Measurements from ENCODE around the gene TMEM178B.
"Not testable (repeated sequence)": the region's sequence is repeated elsewhere in the genome, so short reads cannot be mapped to it uniquely, and the experiment has no call there.

TMEM178B gene

GRCh38 chr7:141185369-141185967, 111.6 kb downstream of the TMEM178B start:
- no peak for DNase-seq

- DNase-seq, result no peak
Observed at GRCh38 chr7:141189231-141189630, 115.4 kb downstream of the TMEM178B start.

GRCh38 chr7:141190495-141190894, 116.6 kb downstream of the TMEM178B start:
- no peak for DNase-seq

- DNase-seq, result no peak
Observed at GRCh38 chr7:141191277-141191676, 117.4 kb downstream of the TMEM178B start.

- DNase-seq, result no peak
Observed at GRCh38 chr7:141193066-141193465, 119.2 kb downstream of the TMEM178B start.

DNA sequence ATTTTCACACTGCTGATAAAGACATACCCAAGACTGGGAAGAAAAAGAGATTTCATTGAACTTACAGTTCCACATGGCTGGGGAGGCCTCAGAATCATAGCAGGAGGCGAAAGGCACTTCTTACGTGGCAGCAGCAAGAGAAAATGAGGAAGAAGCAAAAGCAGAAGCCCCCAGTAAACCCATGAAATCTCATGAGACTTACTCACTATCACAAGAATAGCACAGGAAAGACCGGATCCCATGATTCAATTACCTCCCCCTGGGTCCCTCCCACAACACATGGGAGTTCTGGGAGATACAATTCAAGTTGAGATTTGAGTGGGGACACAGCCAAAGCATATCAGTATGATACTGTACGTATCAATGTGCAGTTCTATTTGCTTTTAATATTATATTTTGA, 121.9 kb downstream of the TMEM178B start:
- DNase-seq, result not testable (repeated sequence)

- no peak for DNase-seq
Observed at GRCh38 chr7:141198194-141198958, 124.5 kb downstream of the TMEM178B start.

GRCh38 chr7:141200191-141201108, 126.6 kb downstream of the TMEM178B start:
- no peak for DNase-seq

DNA sequence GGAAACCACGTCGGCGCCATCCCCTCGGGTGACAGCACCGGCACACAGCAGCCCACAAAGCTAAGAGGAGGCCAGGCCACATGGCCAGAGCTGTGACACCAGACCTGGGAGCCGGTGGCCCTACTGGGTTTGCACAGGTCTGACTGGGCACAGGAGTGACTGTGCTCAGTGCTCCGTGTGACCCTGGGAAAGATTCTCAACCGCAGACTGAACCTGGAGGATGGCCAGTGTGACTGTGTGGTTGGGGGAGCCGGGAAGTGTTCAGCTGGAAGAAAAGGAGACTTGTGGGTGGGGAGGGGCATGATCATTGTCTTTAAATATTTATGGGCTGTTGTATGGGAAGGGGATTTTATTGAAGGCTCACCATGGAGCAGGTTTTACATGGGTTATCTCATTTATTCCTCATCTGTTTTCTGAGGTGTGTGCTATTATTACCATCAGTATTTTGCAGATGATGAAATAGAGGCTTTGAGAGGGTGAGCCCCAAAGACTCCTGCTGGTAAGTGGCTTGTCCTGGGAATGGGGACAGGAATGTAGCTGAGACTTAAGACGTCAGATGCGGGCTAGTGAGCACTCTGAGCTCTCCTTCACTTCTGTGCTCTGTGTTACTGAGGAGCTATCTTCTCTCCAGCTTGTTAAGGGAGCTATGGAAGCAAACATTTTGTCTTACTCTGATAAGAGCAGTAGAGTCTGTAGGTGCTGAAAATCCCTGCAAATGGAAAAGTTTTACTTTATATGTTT, 127.5 kb downstream of the TMEM178B start:
- no peak for DNase-seq

- DNase-seq, result no peak
Observed at GRCh38 chr7:141202535-141202934, 128.7 kb downstream of the TMEM178B start.

DNA sequence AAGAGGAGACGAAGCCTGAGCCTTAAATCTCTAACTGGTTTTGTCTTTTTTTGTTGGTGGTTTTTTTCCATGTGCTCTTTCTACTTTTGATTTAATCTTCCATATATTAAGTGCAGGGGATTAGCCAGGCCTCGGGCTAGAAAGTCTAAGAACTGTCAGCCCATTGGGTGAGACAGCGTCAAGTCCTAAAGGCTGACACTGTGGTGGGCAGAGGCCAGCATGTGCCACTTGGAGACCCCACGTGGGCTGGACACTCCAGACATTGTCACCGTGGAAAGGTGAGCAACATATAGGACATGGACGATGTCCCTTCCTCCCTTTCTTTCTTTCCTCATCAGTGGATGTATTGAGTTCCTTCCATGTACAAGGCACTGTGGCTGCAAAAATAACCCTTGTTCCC, 129.3 kb downstream of the TMEM178B start:
- no peak for DNase-seq

- no peak for DNase-seq
Observed at GRCh38 chr7:141203586-141203985, 129.7 kb downstream of the TMEM178B start.

- no peak for DNase-seq
Observed at GRCh38 chr7:141207661-141208060, 133.8 kb downstream of the TMEM178B start.

DNA sequence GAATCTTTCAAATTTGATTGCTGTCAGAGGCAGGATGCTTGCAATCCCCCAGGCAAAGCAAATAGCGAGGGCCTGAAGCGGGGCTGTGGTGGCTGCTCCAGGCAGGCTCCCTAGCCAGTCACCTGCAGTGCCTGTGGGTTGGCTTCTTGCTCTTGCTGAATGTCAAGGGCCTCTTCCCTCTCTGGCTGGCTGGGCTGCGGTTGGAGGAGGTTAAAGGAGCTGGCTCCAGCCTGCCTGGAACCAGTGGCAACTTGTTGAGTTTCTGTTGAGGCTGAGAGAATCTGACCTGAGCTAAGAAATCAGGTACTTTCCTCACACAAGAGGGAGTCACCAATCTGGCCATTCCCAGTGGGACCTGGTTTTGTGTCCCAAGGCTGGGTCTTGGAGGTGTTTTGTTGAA, 134.7 kb downstream of the TMEM178B start:
- DNase-seq, result no peak

- no peak for DNase-seq
Observed at GRCh38 chr7:141209454-141209853, 135.6 kb downstream of the TMEM178B start.

DNA sequence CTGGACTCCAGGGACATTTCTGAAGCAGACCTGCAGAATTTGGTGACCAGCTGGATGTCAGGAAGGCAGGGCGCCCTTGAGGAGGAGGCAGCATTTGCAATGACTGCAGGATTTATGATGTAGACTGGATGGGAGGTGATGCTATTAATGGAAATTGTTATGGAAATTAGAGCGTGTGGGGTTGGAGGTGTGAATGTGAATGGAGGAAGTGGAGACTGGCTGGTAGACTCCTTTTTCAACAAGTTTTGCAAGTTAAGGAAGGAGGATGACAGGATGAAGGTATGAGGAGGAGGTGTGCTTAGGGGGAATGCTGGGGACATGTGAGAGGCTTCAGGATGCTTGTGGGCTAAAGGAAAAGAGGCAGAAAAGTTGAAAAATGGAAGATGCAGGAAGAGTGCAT, 137.0 kb downstream of the TMEM178B start:
- DNase-seq, result no peak

DNA sequence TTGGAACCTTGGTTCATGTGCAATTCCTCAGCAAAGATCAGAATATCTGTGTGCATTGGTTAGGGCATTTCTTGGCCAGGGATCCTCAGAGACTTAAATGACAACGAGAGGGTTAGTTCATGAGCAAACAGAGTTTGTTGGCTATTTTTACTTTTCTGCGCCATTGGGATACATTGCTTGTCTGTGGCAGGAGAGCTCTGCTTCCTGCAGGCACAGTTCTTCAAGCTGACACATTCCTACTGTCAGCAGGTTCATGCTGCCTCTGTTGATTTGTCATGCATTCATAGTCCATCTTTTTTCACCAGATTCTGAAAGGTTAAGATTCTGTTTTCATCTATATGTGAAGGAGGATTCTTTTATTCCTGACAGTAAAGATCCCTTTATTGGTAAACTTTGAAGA, 139.4 kb downstream of the TMEM178B start:
- DNase-seq, result no peak

- no peak for DNase-seq
Observed at GRCh38 chr7:141217938-141218337, 144.1 kb downstream of the TMEM178B start.

DNA sequence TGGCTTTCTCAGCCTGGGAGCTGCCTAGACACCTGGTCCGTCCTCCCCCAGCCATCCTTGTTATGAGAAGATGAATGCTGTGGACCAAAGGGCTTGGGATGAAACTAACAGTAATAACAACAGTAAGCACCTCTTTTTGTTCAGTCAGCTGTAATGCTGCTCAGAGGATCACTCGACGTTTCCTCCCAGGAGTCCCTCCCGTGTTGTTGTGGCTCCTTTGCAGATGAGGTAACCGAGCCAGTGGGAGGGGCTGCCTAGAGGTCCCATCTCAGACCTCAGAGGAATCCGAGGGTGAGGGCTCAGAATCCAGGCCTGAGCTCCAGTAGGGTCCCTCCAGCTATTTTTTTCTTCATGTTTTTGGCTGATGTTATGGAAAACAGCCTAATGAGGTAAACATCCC, 145.1 kb downstream of the TMEM178B start:
- DNase-seq, result no peak

DNA sequence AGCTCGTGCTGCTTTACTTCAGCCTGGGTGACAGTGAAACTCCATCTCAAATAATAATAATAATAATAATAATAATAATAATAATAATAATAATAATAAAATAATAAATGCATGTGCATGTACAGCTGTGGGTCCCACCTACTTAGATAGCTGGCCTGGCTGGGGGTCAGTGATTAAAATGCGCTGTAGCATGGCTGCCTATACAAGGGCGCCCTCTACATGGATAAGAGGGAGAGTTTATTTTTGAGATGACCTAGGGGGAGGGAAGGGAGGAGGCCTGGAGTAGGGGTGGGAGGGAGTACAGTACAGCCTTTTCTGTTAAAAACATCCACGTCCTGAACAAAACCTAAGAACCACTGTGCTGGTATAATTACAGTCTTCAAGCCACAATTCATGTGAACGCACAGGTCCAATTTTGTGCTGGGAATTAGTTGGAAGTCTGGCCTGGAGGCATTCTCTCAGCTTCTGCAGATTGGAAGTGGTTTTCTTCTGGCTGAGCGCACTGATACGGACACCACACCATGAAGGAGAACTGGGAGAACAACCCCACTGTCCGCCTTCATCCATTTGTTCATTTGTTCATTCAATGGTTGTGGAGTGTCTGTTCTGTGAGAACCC, 146.5 kb downstream of the TMEM178B start:
- DNase-seq, result no peak

GRCh38 chr7:141221007-141221612, 147.2 kb downstream of the TMEM178B start:
- DNase-seq, result no peak

Measured in CD4-positive, alpha-beta T cell treated with Interleukin-21 for 1 hour (primary cell).